Right lobe of liver (tissue), 6 donors: ENCODE results near the gene OR52E6. TPM values are rescaled to one million over a fixed set of nuclear protein-coding genes. Genes with fewer than 3 reads are reported as not detected.

Source experiments
- ATAC-seq, 4 donors: fragments of 200-7000 bp; cut with Tn5 transposase; one replicate each; pipeline ENCODE4 v1.9.1; 2020; ENCODE audit warnings: mild to moderate bottlenecking in 4 of 4, moderate library complexity in 4 of 4
- DNase-seq, 3 donors: peaks; one replicate each; pipeline ENCODE4 v3.0.0-alpha.2; 2020
- H3K27ac ChIP-seq, 3 donors: fragments of 200-600 bp; one replicate each; pipeline ENCODE4 v1.8.0; 2022
- H3K27me3 ChIP-seq, 2 donors: fragments of 200-600 bp; one replicate each; pipeline ENCODE4 v1.8.0; 2022
- H3K36me3 ChIP-seq, 4 donors: fragments of 200-600 bp; sonication (generic) in 1 of 4; one replicate each; pipeline versions ENCODE4 v1.5.1 to v1.8.0; 2017 to 2022; ENCODE audit warnings: control low read depth in 1 of 4
- H3K4me1 ChIP-seq, 4 donors: fragments of 200-600 bp; sonication (generic) in 1 of 4; one replicate each; pipeline versions ENCODE4 v1.5.1 to v1.8.0; 2017 to 2022; ENCODE audit warnings: control low read depth in 1 of 4
- H3K4me3 ChIP-seq, 3 donors: fragments of 200-600 bp; one replicate each; pipeline ENCODE4 v1.8.0; 2022
- H3K9me3 ChIP-seq, 4 donors: fragments of 200-600 bp; sonication (generic) in 1 of 4; one replicate each; pipeline versions ENCODE4 v1.5.1 to v1.8.0; 2017 to 2022; ENCODE audit warnings: control low read depth in 1 of 4
- POLR2A ChIP-seq: fragments of 450-650 bp; IDR thresholded peaks from one replicate; pipeline ENCODE4 v1.6.1; 2017; ENCODE audit warnings: antibody characterized with exemption, mild to moderate bottlenecking
- WGBS: methylation state at CpG from one replicate; pipeline ENCODE4 v1.1.6; 2018; ENCODE audit warnings: low coverage, low lambda C conversion rate; ENCODE audit not compliant: insufficient coverage; ENCODE audit errors: missing lambda C conversion rate; 5-methylcytosine and 5-hydroxymethylcytosine counted together
- intact Hi-C, 2 donors: fragments of 100-400 bp; cut with DNase I; formaldehyde crosslinking; loops; one replicate each; pipeline versions ENCODE4 v1.11.2 to v1.14.1; 2022
- total RNA-seq, 6 experiments: library from RNA; depleted of rRNA in 2 of 6; stranded (reverse); fragments of >200 nt in 2 of 6; fragmentation: NEBNext Ultra II Directional in 3 of 6; extraction: Animal tissue kit (Norgen Biotek cat#: 25700) in 3 of 6; gene quantifications; one replicate each; pipeline versions ENCODE4 v1.1.0 to v1.2.4, GENCODE V29; 2016 to 2023
- TF ChIP-seq, protein P1 (sequence below), 4 donors: fragments of 200-600 bp in 3 of 4; fragments of 450-650 bp in 1 of 4; IDR thresholded peaks; one replicate each; pipeline versions ENCODE4 v1.5.1 to v1.8.0; 2016 to 2022; ENCODE audit warnings: antibody characterized with exemption in 4 of 4, mild to moderate bottlenecking in 2 of 4
- donor health status: DM: no; HTN: yes; CAD: no.
- donor health status: DM: no; HTN: no; CAD: no.
- donor health status: DM: no; HTN: no; CAD: no.
- donor health status: DM: no; HTN: yes; CAD: no.
- donor health status: DM: no; HTN: yes; CAD: no.

OR52E6 gene
- total RNA-seq, 6 experiments from 2014 or later, result not detected

DNA sequence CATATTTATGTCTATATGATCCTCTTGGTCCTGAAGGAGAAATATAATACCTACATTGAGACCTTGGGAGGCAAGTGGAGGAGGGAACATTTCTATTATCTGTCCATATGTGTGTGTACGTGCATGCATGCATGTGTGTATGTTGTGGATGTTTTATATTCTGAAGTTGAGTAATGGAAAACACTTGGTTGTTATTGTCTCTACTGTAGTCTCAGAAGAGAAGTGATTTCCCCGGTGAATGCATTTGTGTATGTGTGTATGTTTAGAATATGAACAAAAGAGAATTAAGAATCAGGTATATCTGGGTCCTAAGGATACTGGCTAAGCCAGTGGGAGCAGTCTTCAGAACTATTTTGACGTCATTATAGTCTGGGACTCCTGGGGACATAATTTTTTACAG is 50.5 kb downstream of the OR52E6 start, which contains the start of gene OR52N1:
Gene OR52N1, minus strand, starts transcription at position 101 of the 400 bp plus-strand sequence. CDS start 2,449 bp downstream, outside the sequence.
- Histone ChIP-seq H3K4me1 (no peaks in the 10 kb centered on the region), H3K27me3 (no peaks in the 10 kb centered on the region), H3K9me3 (no peaks in the 10 kb centered on the region), H3K27ac (no peak within 1 kb of the TSS), H3K36me3 (no peaks in the 10 kb centered on the region), H3K4me3 (no peak within 1 kb of the TSS)
- WGBS, result 56% methylated on average over 3 of the region's 3 CpGs
- ATAC-seq (no peak), DNase-seq (no peak)
- intact Hi-C loops, result no loop called here
- TF ChIP-seq, protein P1, sequence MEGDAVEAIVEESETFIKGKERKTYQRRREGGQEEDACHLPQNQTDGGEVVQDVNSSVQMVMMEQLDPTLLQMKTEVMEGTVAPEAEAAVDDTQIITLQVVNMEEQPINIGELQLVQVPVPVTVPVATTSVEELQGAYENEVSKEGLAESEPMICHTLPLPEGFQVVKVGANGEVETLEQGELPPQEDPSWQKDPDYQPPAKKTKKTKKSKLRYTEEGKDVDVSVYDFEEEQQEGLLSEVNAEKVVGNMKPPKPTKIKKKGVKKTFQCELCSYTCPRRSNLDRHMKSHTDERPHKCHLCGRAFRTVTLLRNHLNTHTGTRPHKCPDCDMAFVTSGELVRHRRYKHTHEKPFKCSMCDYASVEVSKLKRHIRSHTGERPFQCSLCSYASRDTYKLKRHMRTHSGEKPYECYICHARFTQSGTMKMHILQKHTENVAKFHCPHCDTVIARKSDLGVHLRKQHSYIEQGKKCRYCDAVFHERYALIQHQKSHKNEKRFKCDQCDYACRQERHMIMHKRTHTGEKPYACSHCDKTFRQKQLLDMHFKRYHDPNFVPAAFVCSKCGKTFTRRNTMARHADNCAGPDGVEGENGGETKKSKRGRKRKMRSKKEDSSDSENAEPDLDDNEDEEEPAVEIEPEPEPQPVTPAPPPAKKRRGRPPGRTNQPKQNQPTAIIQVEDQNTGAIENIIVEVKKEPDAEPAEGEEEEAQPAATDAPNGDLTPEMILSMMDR (IDR thresholded peaks at IDR 0.05), result no peak
- no peak for TF ChIP-seq POLR2A

Other genes with a start within 250 kb of the OR52E6 start
- 1 to 10 TPM in 1 of 6 experiments, under 1 TPM in 5; 0.29 to 2.0 (median 0.65) TPM for gene TRIM6, start 245.3 kb downstream of the OR52E6 start, total RNA-seq
- gene TRIM34, start 216.9 kb downstream of the OR52E6 start, total RNA-seq, result 1 to 10 TPM in 5 of 6 experiments, under 1 TPM in 1; 0.93 to 3.3 (median 2.3) TPM
- 10 to 100 TPM; 15.3 to 19.2 (median 18.2) TPM for gene TRIM5, start 156.8 kb downstream of the OR52E6 start, total RNA-seq
- 10 to 100 TPM; 10.0 to 29.1 (median 13.8) TPM for gene TRIM22, start 152.1 kb downstream of the OR52E6 start, total RNA-seq
- under 1 TPM in 1 of 6 experiments, not detected in 5; 0.12 TPM for gene OR56B1, start 105.4 kb downstream of the OR52E6 start, total RNA-seq
- gene OR52N4, start 87.7 kb downstream of the OR52E6 start, total RNA-seq, result not detected
- not detected for gene OR52N5, start 58.5 kb downstream of the OR52E6 start, total RNA-seq
- not detected for gene OR52N1, start 50.6 kb downstream of the OR52E6 start, total RNA-seq
- not detected for gene OR52N2, start 33.0 kb downstream of the OR52E6 start, total RNA-seq
- gene OR52E8, start 15.8 kb upstream of the OR52E6 start, total RNA-seq, result not detected
- not detected for gene OR52E4, start 38.7 kb upstream of the OR52E6 start, total RNA-seq
- not detected for gene OR52E5, start 51.3 kb upstream of the OR52E6 start, total RNA-seq
- gene OR56A3, start 100.4 kb upstream of the OR52E6 start, total RNA-seq, result not detected
- not detected for gene OR56A5, start 126.6 kb upstream of the OR52E6 start, total RNA-seq
- not detected for gene OR52L1, start 145.1 kb upstream of the OR52E6 start, total RNA-seq
- under 1 TPM in 1 of 6 experiments, not detected in 5; 0.04 TPM for gene OR56A4, start 165.0 kb upstream of the OR52E6 start, total RNA-seq
- not detected for gene OR56A1, start 188.9 kb upstream of the OR52E6 start, total RNA-seq